HUES48 (cell line): ENCODE data around the gene TECPR2.

ENCODE experiments used
- H3K27ac ChIP-seq: one replicate; pipeline ENCODE4 v1.7.0; 2013; ENCODE audit warnings: low read depth, low read length, inconsistent platforms
- H3K27me3 ChIP-seq: 2 replicates; pipeline ENCODE4 v1.6.1; 2013; ENCODE audit warnings: mild to moderate bottlenecking, low read length; ENCODE audit not compliant: control insufficient read depth, insufficient read depth
- H3K36me3 ChIP-seq: 2 replicates; pipeline ENCODE4 v1.6.1; 2013; ENCODE audit warnings: low read length; ENCODE audit not compliant: control insufficient read depth, insufficient read depth
- H3K4me1 ChIP-seq: 2 replicates; pipeline ENCODE4 v1.6.1; 2013; ENCODE audit warnings: mild to moderate bottlenecking, low read length; ENCODE audit not compliant: control insufficient read depth, insufficient read depth
- H3K4me3 ChIP-seq: 2 replicates; pipeline ENCODE4 v1.5.1; 2013; ENCODE audit warnings: mild to moderate bottlenecking, low read depth, low read length
- H3K9ac ChIP-seq: 2 replicates; pipeline ENCODE4 v1.6.1; 2013; ENCODE audit warnings: mild to moderate bottlenecking, low read depth, low read length, moderate library complexity
- H3K9me3 ChIP-seq: 2 replicates; pipeline ENCODE4 v1.6.1; 2013; ENCODE audit warnings: low read length; ENCODE audit not compliant: control insufficient read depth, insufficient read depth

The TECPR2 gene

GRCh38 chr14:102471921-102472790 lies 109.4 kb downstream of the TECPR2 start:
- H3K36me3 ChIP-seq: no peaks in the 10 kb centered on the region
- H3K4me3 ChIP-seq: no peak overlapping the region
- H3K4me1 ChIP-seq: no peaks in the 10 kb centered on the region
- no peak overlapping the region for H3K27ac ChIP-seq
- no peak overlapping the region for H3K9ac ChIP-seq
- H3K27me3 ChIP-seq: no peaks in the 10 kb centered on the region
- H3K9me3 ChIP-seq: no peaks in the 10 kb centered on the region

- Histone ChIP-seq H3K36me3 (no peaks in the 10 kb centered on the region), H3K4me3 (no peak overlapping the region), H3K4me1 (no peaks in the 10 kb centered on the region), H3K9ac (no peak overlapping the region), H3K27me3 (no peaks in the 10 kb centered on the region), H3K27ac (no peak overlapping the region), H3K9me3 (no peaks in the 10 kb centered on the region)
Measured at GRCh38 chr14:102472791-102473150, 110.0 kb downstream of the TECPR2 start.

GRCh38 chr14:102473559-102473958 lies 110.8 kb downstream of the TECPR2 start:
- no peak overlapping the region for H3K27ac ChIP-seq
- no peaks in the 10 kb centered on the region for H3K27me3 ChIP-seq
- H3K4me3 ChIP-seq: no peak overlapping the region
- no peaks in the 10 kb centered on the region for H3K4me1 ChIP-seq
- H3K9me3 ChIP-seq: no peaks in the 10 kb centered on the region
- H3K36me3 ChIP-seq: no peaks in the 10 kb centered on the region
- no peak overlapping the region for H3K9ac ChIP-seq

GRCh38 chr14:102474934-102475333 lies 112.2 kb downstream of the TECPR2 start:
- no peak overlapping the region for H3K9ac ChIP-seq
- H3K27ac ChIP-seq: no peak overlapping the region
- H3K4me3 ChIP-seq: no peak overlapping the region
- no peaks in the 10 kb centered on the region for H3K9me3 ChIP-seq
- H3K27me3 ChIP-seq: no peaks in the 10 kb centered on the region
- no peaks in the 10 kb centered on the region for H3K4me1 ChIP-seq
- H3K36me3 ChIP-seq: no peaks in the 10 kb centered on the region

- H3K9ac ChIP-seq: no peak overlapping the region
- H3K4me3 ChIP-seq: no peak overlapping the region
- no peaks in the 10 kb centered on the region for H3K27me3 ChIP-seq
- H3K9me3 ChIP-seq: no peaks in the 10 kb centered on the region
- H3K27ac ChIP-seq: no peak overlapping the region
- no peaks in the 10 kb centered on the region for H3K4me1 ChIP-seq
- H3K36me3 ChIP-seq: no peaks in the 10 kb centered on the region
Measured at GRCh38 chr14:102479107-102479506, 116.4 kb downstream of the TECPR2 start.

- Histone ChIP-seq H3K27ac (no peak overlapping the region), H3K36me3 (no peaks in the 10 kb centered on the region), H3K4me1 (no peaks in the 10 kb centered on the region), H3K9me3 (no peaks in the 10 kb centered on the region), H3K4me3 (no peak overlapping the region), H3K27me3 (no peaks in the 10 kb centered on the region), H3K9ac (no peak overlapping the region)
Measured at GRCh38 chr14:102479777-102480176, 117.0 kb downstream of the TECPR2 start.

GRCh38 chr14:102481371-102481770 lies 118.6 kb downstream of the TECPR2 start:
- Histone ChIP-seq H3K4me1 (no peaks in the 10 kb centered on the region), H3K27ac (no peak overlapping the region), H3K9me3 (no peaks in the 10 kb centered on the region), H3K36me3 (no peaks in the 10 kb centered on the region), H3K9ac (no peak overlapping the region), H3K27me3 (no peaks in the 10 kb centered on the region), H3K4me3 (no peak overlapping the region)

- Histone ChIP-seq H3K27ac (no peak overlapping the region), H3K36me3 (no peaks in the 10 kb centered on the region), H3K27me3 (no peaks in the 10 kb centered on the region), H3K9ac (no peak overlapping the region), H3K4me1 (no peaks in the 10 kb centered on the region), H3K9me3 (no peaks in the 10 kb centered on the region), H3K4me3 (no peak overlapping the region)
Measured at GRCh38 chr14:102481791-102482238, 119.1 kb downstream of the TECPR2 start.

GRCh38 chr14:102484316-102484715 lies 121.6 kb downstream of the TECPR2 start:
- H3K36me3 ChIP-seq: no peaks in the 10 kb centered on the region

GRCh38 chr14:102485693-102486512 lies 123.2 kb downstream of the TECPR2 start:
- no peaks in the 10 kb centered on the region for H3K9me3 ChIP-seq
- no peaks in the 10 kb centered on the region for H3K36me3 ChIP-seq
- H3K27me3 ChIP-seq: no peaks in the 10 kb centered on the region
- no peak overlapping the region for H3K4me3 ChIP-seq
- no peak overlapping the region for H3K9ac ChIP-seq
- no peak overlapping the region for H3K27ac ChIP-seq
- H3K4me1 ChIP-seq: no peaks in the 10 kb centered on the region

More at GRCh38 chr14:102484316-102484715, 121.6 kb downstream of the TECPR2 start:
- Histone ChIP-seq H3K27me3 (no peaks in the 10 kb centered on the region), H3K27ac (no peak overlapping the region), H3K9ac (no peak overlapping the region), H3K4me1 (no peaks in the 10 kb centered on the region), H3K4me3 (no peak overlapping the region), H3K9me3 (no peaks in the 10 kb centered on the region)
